GM23338 (cell line): ENCODE measurements around the gene SHFL.

ENCODE experiments used
- CREB1 ChIP-seq: fragments of 250-450 bp; sonication (Bioruptor Pico); IDR thresholded peaks from 2 replicates; pipeline ENCODE4 v1.5.0; 2020; ENCODE audit warnings: low read depth, mild to moderate bottlenecking, moderate library complexity
- EZH2 ChIP-seq: fragments of 200-600 bp; sonication (generic); IDR thresholded peaks from one replicate; pipeline ENCODE4 v1.8.0; 2017; ENCODE audit warnings: antibody characterized with exemption, mild to moderate bottlenecking, low read depth; ENCODE audit not compliant: unreplicated experiment
- EZH2phosphoT487 ChIP-seq: fragments of 200-600 bp; sonication (generic); IDR thresholded peaks from one replicate; pipeline ENCODE4 v1.8.1; 2018; ENCODE audit warnings: antibody characterized with exemption; ENCODE audit not compliant: unreplicated experiment
- JUNB ChIP-seq: IDR thresholded peaks from one replicate; pipeline ENCODE4 v1.6.1; 2016; ENCODE audit warnings: antibody characterized with exemption; ENCODE audit not compliant: unreplicated experiment
- NANOG ChIP-seq: IDR thresholded peaks from 2 replicates; pipeline ENCODE4 v1.6.1; 2016; ENCODE audit warnings: antibody characterized with exemption, borderline replicate concordance
- POLR2AphosphoS5 ChIP-seq: IDR thresholded peaks from 2 replicates; pipeline ENCODE4 v1.6.1; 2016; ENCODE audit warnings: antibody characterized with exemption, low read depth
- STAT1 ChIP-seq: IDR thresholded peaks from one replicate; pipeline ENCODE4 v1.6.1; 2016; ENCODE audit warnings: antibody characterized with exemption; ENCODE audit not compliant: unreplicated experiment
- ZNF114 ChIP-seq: fragments of 250-450 bp; sonication (Bioruptor Pico); IDR thresholded peaks from 2 replicates; pipeline ENCODE4 v1.5.0; 2020; ENCODE audit warnings: mild to moderate bottlenecking, moderate library complexity
- ZNF331 ChIP-seq: fragments of 250-450 bp; sonication (Bioruptor Pico); IDR thresholded peaks from 2 replicates; pipeline ENCODE4 v1.5.0; 2020; ENCODE audit warnings: low read depth, mild to moderate bottlenecking, moderate library complexity
- TF ChIP-seq, protein P1 (sequence below): IDR thresholded peaks from one replicate; pipeline ENCODE4 v1.6.1; 2018; ENCODE audit warnings: antibody characterized with exemption; ENCODE audit not compliant: unreplicated experiment
- TF ChIP-seq, protein P2 (sequence below), 2 experiments: fragments of 200-600 bp in 1 of 2; sonication (generic) in 1 of 2; conservative IDR thresholded peaks; 2 replicates each; pipeline versions ENCODE4 v1.5.1 to v1.6.1; 2016 to 2017; ENCODE audit warnings: antibody characterized with exemption in 2 of 2, low read depth in 2 of 2, mild to moderate bottlenecking in 2 of 2, moderate library complexity in 1 of 2
- TF ChIP-seq, protein P3 (sequence below): fragments of 250-450 bp; sonication (Bioruptor Pico); IDR thresholded peaks from 2 replicates; pipeline ENCODE4 v1.5.0; 2020; ENCODE audit warnings: mild to moderate bottlenecking, moderate library complexity

DNA sequence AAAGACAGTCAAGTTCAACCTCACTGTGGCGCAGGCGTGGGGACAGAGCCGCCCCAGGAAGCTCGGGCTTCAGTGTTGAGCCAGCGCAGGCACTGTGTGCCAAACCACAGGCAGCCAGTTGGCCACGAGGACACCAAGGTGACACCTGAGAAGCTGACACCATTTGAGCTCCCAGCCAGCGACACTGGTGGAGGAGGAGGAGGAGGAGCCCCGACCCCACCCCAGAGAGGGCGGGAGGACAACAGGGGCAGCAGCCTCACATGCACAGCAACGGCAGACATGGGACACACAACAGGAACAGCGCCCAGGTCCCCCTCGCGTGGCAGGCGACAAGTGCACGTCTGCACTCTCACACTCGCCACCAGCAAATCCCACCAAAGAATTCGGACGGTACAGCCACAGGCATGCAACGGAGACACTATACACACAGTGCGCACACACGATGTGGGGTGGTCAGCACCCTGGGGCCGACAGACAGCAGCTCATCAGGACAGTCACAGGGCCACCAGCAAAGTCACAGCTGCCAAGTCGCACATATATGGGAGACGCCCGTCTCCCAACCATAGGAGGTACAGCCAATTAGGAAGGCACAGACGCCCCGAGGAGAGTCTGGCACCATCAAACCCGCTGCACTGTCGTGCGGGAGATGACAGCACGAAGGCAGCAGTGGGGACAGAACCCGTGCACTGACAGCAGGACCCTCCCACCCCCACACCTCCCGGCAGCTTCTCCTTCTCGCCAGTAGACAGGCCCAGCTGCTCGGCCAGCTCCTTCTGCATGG, 30.2 kb downstream of the SHFL start:
- TF ChIP-seq, protein P1, sequence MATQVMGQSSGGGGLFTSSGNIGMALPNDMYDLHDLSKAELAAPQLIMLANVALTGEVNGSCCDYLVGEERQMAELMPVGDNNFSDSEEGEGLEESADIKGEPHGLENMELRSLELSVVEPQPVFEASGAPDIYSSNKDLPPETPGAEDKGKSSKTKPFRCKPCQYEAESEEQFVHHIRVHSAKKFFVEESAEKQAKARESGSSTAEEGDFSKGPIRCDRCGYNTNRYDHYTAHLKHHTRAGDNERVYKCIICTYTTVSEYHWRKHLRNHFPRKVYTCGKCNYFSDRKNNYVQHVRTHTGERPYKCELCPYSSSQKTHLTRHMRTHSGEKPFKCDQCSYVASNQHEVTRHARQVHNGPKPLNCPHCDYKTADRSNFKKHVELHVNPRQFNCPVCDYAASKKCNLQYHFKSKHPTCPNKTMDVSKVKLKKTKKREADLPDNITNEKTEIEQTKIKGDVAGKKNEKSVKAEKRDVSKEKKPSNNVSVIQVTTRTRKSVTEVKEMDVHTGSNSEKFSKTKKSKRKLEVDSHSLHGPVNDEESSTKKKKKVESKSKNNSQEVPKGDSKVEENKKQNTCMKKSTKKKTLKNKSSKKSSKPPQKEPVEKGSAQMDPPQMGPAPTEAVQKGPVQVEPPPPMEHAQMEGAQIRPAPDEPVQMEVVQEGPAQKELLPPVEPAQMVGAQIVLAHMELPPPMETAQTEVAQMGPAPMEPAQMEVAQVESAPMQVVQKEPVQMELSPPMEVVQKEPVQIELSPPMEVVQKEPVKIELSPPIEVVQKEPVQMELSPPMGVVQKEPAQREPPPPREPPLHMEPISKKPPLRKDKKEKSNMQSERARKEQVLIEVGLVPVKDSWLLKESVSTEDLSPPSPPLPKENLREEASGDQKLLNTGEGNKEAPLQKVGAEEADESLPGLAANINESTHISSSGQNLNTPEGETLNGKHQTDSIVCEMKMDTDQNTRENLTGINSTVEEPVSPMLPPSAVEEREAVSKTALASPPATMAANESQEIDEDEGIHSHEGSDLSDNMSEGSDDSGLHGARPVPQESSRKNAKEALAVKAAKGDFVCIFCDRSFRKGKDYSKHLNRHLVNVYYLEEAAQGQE = no peak
- TF ChIP-seq EZH2phosphoT487 = no peak
- TF ChIP-seq, protein P2, sequence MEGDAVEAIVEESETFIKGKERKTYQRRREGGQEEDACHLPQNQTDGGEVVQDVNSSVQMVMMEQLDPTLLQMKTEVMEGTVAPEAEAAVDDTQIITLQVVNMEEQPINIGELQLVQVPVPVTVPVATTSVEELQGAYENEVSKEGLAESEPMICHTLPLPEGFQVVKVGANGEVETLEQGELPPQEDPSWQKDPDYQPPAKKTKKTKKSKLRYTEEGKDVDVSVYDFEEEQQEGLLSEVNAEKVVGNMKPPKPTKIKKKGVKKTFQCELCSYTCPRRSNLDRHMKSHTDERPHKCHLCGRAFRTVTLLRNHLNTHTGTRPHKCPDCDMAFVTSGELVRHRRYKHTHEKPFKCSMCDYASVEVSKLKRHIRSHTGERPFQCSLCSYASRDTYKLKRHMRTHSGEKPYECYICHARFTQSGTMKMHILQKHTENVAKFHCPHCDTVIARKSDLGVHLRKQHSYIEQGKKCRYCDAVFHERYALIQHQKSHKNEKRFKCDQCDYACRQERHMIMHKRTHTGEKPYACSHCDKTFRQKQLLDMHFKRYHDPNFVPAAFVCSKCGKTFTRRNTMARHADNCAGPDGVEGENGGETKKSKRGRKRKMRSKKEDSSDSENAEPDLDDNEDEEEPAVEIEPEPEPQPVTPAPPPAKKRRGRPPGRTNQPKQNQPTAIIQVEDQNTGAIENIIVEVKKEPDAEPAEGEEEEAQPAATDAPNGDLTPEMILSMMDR (conservative IDR thresholded peaks at IDR 0.05; ENCODE audit: low read depth in 2 of 2) = no peak
- TF ChIP-seq, protein P3, sequence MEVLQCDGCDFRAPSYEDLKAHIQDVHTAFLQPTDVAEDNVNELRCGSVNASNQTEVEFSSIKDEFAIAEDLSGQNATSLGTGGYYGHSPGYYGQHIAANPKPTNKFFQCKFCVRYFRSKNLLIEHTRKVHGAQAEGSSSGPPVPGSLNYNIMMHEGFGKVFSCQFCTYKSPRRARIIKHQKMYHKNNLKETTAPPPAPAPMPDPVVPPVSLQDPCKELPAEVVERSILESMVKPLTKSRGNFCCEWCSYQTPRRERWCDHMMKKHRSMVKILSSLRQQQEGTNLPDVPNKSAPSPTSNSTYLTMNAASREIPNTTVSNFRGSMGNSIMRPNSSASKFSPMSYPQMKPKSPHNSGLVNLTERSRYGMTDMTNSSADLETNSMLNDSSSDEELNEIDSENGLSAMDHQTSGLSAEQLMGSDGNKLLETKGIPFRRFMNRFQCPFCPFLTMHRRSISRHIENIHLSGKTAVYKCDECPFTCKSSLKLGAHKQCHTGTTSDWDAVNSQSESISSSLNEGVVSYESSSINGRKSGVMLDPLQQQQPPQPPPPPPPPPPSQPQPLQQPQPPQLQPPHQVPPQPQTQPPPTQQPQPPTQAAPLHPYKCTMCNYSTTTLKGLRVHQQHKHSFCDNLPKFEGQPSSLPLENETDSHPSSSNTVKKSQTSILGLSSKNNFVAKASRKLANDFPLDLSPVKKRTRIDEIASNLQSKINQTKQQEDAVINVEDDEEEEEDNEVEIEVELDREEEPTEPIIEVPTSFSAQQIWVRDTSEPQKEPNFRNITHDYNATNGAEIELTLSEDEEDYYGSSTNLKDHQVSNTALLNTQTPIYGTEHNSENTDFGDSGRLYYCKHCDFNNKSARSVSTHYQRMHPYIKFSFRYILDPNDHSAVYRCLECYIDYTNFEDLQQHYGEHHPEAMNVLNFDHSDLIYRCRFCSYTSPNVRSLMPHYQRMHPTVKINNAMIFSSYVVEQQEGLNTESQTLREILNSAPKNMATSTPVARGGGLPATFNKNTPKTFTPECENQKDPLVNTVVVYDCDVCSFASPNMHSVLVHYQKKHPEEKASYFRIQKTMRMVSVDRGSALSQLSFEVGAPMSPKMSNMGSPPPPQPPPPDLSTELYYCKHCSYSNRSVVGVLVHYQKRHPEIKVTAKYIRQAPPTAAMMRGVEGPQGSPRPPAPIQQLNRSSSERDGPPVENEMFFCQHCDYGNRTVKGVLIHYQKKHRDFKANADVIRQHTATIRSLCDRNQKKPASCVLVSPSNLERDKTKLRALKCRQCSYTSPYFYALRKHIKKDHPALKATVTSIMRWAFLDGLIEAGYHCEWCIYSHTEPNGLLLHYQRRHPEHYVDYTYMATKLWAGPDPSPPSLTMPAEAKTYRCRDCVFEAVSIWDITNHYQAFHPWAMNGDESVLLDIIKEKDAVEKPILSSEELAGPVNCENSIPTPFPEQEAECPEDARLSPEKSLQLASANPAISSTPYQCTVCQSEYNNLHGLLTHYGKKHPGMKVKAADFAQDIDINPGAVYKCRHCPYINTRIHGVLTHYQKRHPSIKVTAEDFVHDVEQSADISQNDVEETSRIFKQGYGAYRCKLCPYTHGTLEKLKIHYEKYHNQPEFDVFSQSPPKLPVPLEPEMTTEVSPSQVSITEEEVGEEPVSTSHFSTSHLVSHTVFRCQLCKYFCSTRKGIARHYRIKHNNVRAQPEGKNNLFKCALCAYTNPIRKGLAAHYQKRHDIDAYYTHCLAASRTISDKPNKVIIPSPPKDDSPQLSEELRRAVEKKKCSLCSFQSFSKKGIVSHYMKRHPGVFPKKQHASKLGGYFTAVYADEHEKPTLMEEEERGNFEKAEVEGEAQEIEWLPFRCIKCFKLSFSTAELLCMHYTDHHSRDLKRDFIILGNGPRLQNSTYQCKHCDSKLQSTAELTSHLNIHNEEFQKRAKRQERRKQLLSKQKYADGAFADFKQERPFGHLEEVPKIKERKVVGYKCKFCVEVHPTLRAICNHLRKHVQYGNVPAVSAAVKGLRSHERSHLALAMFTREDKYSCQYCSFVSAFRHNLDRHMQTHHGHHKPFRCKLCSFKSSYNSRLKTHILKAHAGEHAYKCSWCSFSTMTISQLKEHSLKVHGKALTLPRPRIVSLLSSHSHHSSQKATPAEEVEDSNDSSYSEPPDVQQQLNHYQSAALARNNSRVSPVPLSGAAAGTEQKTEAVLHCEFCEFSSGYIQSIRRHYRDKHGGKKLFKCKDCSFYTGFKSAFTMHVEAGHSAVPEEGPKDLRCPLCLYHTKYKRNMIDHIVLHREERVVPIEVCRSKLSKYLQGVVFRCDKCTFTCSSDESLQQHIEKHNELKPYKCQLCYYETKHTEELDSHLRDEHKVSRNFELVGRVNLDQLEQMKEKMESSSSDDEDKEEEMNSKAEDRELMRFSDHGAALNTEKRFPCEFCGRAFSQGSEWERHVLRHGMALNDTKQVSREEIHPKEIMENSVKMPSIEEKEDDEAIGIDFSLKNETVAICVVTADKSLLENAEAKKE = no peak
- no peak for TF ChIP-seq EZH2
- TF ChIP-seq POLR2AphosphoS5 = no peak
- no peak for TF ChIP-seq STAT1
- no peak for TF ChIP-seq JUNB
- TF ChIP-seq ZNF331 = no peak
- TF ChIP-seq ZNF114 = no peak
- no peak for TF ChIP-seq CREB1 (CRISPR knock-in tag)
- TF ChIP-seq NANOG = no peak
